Measurements from ENCODE around the gene SYNGR2. TPM values are rescaled to one million over a fixed set of nuclear protein-coding genes. Genes with fewer than 3 reads are reported as not detected.
A peak's percentile ranks its signal among the peaks of the same experiment; 100 is the strongest.

Gene SYNGR2, protein sequence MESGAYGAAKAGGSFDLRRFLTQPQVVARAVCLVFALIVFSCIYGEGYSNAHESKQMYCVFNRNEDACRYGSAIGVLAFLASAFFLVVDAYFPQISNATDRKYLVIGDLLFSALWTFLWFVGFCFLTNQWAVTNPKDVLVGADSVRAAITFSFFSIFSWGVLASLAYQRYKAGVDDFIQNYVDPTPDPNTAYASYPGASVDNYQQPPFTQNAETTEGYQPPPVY
- total RNA-seq (ENCODE audit: low replicate concordance): 0.90 and 4.6 TPM in 2 replicates

DNA sequence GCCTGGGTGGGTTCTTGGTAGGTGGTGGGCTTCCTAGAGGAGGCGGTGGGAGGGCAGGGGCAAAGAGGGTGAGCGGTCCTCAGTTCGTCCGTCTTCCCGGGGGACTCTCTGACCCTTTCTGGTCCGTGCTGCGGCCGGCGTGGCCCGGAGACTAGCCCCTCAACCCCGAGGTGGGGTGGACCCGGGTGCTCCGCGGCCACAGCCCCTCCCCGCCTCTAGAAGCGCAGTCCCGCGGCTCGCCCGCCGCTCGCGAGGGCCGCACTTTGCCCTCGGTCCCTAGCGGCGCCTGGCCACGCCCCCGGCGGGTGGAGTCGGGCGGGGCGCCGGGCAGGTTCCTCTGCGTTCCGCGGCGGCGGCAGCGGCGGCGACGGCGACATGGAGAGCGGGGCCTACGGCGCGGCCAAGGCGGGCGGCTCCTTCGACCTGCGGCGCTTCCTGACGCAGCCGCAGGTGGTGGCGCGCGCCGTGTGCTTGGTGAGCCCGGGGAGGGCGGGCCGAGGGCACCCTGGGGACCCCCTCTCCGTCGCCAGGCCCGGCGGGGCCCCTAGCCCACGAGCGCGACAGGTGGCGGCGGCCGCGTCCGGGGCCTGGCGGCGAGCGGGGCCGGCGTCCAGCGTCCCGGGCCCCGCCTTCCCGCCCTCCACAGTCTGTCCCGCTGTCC lies at the start of gene SYNGR2:
TSS of gene SYNGR2 (plus strand) at position 340 of the 661 bp plus-strand sequence. CDS start at position 376, 36 bp downstream.
- peak within 1 kb of the TSS; percentile 60 for H3K4me3 ChIP-seq (ENCODE audit: low read depth, low read length)
- no peak for DNase-seq (ENCODE audit: low read depth)
- TF ChIP-seq, protein P1, sequence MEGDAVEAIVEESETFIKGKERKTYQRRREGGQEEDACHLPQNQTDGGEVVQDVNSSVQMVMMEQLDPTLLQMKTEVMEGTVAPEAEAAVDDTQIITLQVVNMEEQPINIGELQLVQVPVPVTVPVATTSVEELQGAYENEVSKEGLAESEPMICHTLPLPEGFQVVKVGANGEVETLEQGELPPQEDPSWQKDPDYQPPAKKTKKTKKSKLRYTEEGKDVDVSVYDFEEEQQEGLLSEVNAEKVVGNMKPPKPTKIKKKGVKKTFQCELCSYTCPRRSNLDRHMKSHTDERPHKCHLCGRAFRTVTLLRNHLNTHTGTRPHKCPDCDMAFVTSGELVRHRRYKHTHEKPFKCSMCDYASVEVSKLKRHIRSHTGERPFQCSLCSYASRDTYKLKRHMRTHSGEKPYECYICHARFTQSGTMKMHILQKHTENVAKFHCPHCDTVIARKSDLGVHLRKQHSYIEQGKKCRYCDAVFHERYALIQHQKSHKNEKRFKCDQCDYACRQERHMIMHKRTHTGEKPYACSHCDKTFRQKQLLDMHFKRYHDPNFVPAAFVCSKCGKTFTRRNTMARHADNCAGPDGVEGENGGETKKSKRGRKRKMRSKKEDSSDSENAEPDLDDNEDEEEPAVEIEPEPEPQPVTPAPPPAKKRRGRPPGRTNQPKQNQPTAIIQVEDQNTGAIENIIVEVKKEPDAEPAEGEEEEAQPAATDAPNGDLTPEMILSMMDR (IDR thresholded peaks at IDR 0.05; ENCODE audit: insufficient read depth, low read length): no peak

DNA sequence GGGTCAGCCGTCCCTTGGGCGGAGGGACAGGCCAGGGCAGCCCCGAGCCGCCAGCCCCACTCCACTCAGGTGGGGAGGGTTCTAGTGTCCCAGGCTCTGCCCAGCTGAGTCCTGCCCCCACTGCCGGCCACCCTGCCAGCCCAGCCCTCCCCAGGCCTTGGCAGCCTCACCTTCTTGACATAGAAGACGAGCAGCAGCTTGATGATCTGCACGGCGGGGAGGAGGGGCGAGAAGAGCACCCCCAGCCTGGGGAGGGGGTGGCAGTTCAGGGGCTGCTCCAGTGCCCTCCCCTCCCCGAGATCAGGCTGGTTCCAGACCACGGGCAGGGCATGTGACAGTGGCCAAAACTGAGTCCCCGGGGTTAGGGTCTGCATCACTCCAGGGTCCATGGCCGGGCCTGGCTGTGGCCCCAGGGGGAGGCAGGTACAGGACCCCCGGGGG lies 49.6 kb upstream of the SYNGR2 start:
- TF ChIP-seq, protein P1 (IDR thresholded peaks at IDR 0.05; ENCODE audit: insufficient read depth, low read length): no peak
- H3K4me3 ChIP-seq (ENCODE audit: low read depth, low read length): no peak overlapping the region
- no peak for DNase-seq (ENCODE audit: low read depth)

DNA sequence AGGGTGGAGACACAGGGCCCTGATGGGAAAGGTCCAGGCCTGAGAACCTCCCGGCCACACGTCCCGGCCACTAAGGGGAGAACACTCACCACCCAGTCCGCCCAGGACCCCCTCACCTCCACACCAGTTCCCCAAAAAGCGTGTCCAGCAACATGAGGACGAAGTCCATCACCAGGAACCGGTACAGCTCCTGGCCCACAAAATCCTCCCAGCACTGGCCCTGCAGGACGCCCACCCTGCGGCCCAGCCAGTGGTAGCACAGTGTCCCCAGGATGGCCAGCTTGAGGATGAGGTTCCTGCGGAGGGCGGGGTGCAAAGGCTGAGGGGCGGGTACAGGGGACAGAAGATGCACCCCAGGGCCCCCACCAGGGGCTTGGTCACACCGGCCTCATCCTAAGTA lies 47.8 kb upstream of the SYNGR2 start:
- DNase-seq (ENCODE audit: low read depth): no peak
- H3K4me3 ChIP-seq (ENCODE audit: low read depth, low read length): no peak overlapping the region
- TF ChIP-seq, protein P1 (IDR thresholded peaks at IDR 0.05; ENCODE audit: insufficient read depth, low read length): no peak

DNA sequence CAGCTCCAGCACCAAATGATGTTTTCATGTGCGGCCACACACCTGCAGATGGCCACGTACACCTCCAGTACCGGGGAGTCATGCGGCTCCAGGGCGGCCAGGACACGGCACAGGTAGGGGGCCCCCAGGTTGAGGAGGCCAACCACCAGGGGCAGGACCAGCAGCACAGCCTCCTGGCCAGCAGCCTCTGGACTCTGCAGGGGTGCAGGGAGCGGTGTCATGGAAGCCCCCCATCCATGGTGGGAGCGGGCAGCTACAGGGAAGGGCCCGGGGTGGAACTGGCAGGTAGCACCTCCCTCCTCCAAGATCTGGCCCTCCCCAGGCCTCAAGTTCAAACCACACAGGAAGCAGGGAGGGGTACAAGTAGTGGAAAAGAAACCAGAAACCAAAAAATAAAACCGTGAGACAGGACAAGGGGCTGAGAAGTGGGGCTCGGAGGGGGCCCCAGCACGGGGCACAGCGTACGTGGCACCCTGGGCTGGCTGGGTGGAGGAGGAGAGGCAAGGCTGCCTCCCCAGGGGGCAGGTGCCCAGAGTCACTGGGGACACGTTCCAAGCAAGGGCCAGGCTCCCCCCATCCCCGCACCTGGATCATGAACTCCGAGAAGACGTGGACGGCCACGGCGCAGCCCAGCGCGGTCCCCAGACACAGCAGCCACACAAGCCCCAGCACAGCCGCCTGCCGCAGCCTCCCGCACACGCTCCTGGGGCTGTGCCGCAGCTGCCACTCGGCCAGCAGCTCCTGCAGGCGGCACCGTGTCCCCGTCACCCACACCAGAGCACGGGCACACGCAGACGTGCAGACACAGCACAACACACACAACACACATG lies 47.2 kb upstream of the SYNGR2 start:
- H3K4me3 ChIP-seq (ENCODE audit: low read depth, low read length): no peak overlapping the region
- TF ChIP-seq, protein P1 (IDR thresholded peaks at IDR 0.05; ENCODE audit: insufficient read depth, low read length): no peak
- no peak for DNase-seq (ENCODE audit: low read depth)

DNA sequence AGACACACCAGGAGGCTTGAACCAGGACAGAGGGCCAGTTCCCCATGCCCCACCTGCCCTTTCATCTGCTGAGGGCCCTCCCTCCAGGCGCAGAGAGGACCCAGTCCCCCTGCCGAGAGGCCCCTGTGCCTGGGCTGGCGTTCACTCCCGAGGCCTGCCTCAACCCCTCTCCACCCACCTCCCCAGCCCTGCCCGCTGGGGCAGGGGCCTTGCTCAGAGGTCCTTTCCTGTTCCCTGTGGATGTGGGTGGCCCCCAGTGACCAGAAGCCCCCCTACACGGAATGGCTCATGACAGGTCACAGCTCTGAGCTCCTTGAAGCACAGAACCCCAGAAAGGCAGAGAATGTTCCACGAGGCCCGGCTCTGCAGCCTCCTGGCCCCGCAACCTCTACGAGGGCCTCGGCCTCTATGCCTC lies 46.6 kb upstream of the SYNGR2 start:
- TF ChIP-seq, protein P1 (IDR thresholded peaks at IDR 0.05; ENCODE audit: insufficient read depth, low read length): no peak
- H3K4me3 ChIP-seq (ENCODE audit: low read depth, low read length): no peak overlapping the region
- DNase-seq (ENCODE audit: low read depth): no peak

DNA sequence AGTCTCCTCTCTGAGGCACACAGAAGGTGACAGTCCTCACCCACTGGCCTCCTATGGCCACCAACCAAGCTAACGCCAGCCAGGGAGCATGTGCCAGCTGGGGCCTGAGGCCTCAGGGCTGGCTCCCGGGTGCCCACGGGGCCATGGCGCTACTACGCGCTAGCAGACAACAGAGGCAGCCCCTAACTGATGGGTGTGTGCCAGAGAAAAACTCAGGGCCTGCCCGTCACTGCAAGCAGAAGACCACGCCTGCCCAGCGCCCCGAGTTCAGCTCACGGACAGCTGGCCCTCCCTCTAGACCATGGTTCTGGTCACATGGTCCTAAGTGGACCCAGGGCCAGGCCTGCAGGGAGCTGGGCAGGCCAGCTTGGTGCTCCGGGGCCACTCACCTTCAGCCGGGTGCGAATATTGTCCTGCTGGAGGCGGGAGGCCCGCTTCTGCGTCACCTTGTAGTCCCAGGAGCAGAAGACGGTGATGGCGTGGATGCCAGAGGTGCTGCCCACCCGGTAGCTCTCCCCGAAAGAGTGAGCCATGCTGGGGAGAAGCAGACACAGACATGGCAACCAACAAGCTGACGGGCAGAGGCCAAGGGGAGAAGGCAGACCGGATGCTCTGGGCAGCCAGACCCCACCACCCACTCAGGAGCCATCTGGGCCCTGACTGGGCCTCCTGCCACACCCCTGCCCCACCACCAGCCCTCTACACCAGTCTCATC lies 46.0 kb upstream of the SYNGR2 start:
- H3K4me3 ChIP-seq (ENCODE audit: low read depth, low read length): no peak overlapping the region
- TF ChIP-seq, protein P1 (IDR thresholded peaks at IDR 0.05; ENCODE audit: insufficient read depth, low read length): no peak
- DNase-seq (ENCODE audit: low read depth): no peak

Data from fibroblast of the aortic adventitia (primary cell).